Activated CD8-positive, alpha-beta memory T cell treated with anti-CD3 and anti-CD28 coated beads for 1 hour (primary cell): Measurements from ENCODE around the gene ATCAY.
"Not testable (repeated sequence)": the region's sequence is repeated elsewhere in the genome, so short reads cannot be mapped to it uniquely, and the experiment has no call there.

Source experiments
- DNase-seq, 2 donors: peaks; one replicate each; pipeline ENCODE4 v3.0.0-alpha.2; 2020; ENCODE audit warnings: low read depth in 1 of 2; ENCODE audit errors: extremely low read depth in 1 of 2

ATCAY gene

GRCh38 chr19:3855320-3855719, 25.2 kb upstream of the ATCAY start:
- DNase-seq, result no peak

- DNase-seq, result no peak
Observed at GRCh38 chr19:3857449-3858003, 23.0 kb upstream of the ATCAY start.

DNA sequence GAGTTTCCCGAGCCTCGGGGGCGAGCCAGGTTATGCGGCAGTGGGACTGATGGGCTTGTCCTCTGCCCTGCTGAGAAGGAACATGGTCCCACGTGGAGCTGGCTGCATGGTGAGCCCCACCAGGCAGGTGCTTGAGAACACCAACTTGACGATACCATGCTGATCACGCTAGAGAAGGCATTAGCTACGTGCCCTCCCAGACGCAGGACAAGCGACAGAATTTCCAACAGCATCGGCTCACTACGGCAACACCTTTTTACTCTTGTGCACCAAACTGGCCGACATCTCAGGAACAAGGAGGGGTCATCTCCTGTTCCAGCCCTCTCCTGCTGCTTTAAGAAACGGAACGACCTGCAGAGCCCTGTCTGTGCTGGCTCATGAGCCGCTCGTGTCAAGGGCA, 20.0 kb upstream of the ATCAY start:
- DNase-seq, result no peak

GRCh38 chr19:3862826-3863500, 17.5 kb upstream of the ATCAY start:
- DNase-seq, result no peak

- DNase-seq, result no peak
Observed at GRCh38 chr19:3863648-3864047, 16.8 kb upstream of the ATCAY start.

- no peak for DNase-seq
Observed at GRCh38 chr19:3866910-3867638, 13.4 kb upstream of the ATCAY start.

- DNase-seq, result no peak
Observed at GRCh38 chr19:3867971-3868769, 12.3 kb upstream of the ATCAY start.

- no peak for DNase-seq
Observed at GRCh38 chr19:3868770-3869456, 11.6 kb upstream of the ATCAY start, which contains the start of gene ZFR2. ZFR2 (minus strand) TSS chr19:3869038; CDS start chr19:3869017, 21 bp downstream.

GRCh38 chr19:3873151-3873550, 7.3 kb upstream of the ATCAY start:
- no peak for DNase-seq

- DNase-seq, result not testable (repeated sequence)
Observed at GRCh38 chr19:3874695-3875094, 5.8 kb upstream of the ATCAY start.

GRCh38 chr19:3879656-3880055, 829 bp upstream of the ATCAY start:
- DNase-seq, result no peak

GRCh38 chr19:3881272-3882040, 971 bp downstream of the ATCAY start:
- no peak for DNase-seq

DNA sequence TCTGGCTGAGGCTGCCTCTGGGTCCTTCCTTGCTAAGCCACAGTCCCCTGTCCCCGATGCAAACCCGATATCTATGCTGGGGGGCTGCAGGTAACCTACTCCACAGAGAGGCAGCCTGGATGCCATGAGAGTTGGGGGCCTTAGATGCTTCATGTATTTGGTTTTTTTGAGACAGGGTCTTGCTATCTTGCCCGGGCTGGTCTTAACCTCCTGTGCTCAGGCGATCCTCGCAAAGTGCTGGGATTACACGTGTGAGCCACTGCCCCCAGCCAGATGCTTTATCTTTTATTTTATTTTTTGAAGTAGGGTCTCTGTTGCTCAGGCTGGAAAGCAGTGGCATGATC, 1.5 kb downstream of the ATCAY start:
- DNase-seq, result no peak

DNA sequence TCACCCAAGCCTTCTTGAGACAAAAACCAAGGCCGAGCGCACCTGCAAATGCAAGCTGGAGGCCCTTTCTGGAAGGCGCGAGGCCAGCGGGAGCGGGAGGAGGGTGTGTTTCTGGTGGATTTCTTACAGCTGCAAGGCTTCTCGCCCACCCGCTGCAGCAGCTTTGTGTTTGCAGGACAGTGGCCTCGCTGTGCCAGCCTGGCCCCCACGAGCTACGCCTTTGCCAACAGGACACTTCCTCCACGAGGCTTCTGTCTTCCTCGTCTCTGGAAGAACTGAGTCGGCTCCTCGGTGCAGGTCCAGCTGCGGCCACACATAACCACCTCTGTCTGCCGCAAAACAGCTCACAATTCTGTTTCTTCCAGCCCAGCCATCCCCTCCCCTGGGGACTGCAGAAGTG, 10.1 kb downstream of the ATCAY start:
- DNase-seq, result no peak

DNA sequence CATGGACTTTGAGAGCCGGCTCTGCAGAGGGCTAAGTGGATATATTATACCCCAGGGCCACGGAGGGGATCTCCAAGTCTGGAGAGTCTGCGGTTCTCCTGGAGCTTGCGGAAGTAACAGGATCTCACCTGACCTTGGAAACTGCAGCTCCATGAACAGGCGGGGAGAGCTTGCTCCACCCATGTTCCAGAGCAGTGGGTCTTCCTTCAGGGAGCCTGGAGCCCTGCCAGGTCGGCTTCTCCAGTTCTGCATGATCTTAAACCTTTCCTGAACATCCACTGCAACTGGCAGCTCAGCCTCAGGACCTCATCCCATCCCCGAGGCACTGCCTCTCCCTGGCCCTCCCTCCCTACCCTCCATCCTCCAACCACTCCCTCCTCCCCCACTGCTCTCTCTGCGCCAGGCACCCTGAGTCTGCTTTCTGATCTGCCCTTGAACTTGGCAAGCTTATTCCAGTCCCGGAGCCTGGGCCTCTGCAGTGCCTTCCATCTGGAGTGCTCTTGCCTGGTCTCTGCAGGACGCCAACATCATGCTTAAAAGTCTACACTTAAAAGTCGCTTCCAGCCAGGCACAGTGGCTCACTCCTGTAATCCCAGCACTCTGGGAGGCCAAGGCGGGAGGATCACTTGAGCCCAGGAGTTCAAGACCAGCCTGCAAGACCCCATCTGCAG, 13.2 kb downstream of the ATCAY start:
- DNase-seq, result no peak

DNA sequence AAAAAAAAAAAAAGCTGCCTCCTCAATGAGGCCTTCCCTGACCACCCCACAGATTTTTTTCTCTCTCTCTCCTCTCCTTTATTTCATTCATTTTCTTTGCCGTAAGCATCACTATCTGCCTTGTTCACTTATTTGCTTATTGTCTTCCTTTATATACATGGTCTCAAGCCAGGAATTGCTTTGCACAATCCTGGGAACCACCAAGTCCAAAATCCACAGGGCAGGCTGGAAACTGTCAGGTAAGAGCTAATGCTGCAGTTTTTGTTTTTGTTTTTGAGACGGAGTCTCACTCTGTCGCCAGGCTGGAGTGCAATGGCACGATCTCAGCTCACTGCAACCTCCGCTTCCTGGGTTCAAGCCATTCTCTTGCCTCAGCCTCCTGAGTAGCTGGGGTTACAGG, 14.5 kb downstream of the ATCAY start:
- DNase-seq, result not testable (repeated sequence)

DNA sequence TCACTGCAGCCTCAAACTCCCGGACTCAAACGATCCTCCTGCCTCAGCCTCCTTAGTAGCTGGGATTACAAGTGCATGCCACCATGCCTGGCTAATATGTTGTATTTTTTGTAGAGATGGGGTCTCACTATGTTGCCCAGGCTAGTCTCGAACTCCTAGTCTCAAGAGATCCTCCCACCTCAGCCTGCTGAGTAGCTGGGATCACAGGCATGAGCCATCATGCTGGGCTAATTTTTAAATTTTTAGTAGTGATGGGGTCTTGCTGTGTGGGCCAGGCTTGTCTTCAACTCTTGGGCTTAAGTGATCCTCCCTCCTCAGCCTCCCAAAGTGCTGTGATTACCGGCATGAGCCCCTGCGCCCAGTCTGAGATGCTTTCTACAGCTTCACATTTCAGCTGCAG, 15.3 kb downstream of the ATCAY start:
- no peak for DNase-seq

DNA sequence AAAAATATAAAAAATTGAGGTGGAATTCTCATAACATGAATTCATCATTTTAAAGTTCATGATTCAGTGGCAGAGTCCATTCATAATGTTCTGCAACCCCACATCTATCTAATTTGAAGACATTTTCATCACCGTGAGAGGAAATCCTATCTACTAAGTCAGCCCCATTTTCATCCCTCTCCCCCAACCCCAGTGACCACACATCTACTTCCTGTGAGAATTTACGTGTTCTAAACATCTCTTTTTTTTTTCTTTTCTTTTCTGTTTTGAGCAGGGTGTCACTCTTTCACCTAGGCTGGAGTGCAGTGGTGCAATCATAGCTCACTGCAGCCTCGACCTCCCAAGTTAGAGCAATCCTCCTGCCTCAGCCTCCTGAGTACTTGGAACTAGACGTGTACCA, 17.5 kb downstream of the ATCAY start:
- no peak for DNase-seq

DNA sequence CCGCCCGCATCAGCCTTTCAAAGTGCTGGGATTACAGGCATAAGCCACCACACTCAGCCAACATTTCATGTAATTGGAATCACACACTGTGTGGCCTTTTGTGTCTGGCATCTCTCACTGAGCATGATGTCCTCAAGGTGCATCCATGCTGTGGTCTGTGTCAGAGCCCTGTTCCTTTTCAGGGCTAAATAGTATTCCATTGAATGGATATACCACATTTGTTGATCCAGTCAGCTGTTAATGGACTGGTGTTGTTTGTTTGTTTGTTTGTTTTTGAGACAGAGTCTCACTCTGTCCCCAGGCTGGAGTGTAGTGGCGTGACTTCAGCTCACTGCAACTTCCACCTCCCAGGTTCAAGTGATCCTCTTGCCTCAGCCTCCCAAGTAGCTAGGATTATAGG, 17.9 kb downstream of the ATCAY start:
- no peak for DNase-seq
